Measurements from ENCODE around the gene NABP1.

NABP1 gene

DNA sequence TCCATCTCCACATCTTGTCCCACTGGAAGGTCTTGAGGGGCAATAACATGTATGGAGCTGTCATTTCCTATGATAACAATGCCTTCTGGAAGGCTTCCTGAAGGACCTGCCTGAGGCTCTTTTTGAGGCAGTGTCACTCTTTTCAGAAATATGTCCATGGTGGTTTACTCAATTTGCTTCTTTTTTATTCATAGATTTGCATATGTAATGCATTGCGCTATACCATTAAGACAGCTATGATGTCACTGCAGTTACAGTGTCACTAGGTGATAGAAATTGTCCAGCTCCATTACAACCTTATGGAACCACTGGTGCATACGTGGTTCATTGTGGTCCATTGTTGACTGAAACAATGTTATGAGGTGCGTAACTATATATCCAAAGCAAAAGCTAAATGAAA is 19.9 kb downstream of the NABP1 start:
- Histone ChIP-seq H3K4me3 (no peak overlapping the region), H3K27ac (no peak overlapping the region)
- no peak for TF ChIP-seq CTCF (IDR thresholded peaks at IDR 0.05)
- DNase-seq (ENCODE audit: low spot score): no peak

DNA sequence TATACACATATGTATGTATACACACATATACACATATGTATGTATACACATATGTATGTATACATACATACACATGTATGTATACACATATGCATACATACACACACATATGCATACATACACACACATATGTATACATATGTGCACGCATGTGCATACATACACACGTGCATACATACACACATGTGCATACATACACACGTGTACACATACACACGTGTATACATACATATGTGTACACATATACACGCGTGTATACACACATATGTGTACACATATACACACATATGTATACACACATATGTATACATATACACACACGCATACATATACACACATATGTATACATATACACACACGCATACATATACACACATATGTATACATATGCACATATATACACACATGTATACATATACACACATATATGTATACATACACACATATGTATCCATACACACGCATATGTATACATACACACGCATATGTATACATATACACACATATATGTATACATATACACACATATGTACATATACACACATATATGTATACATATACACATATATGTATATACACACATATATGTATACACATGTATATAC is 21.5 kb downstream of the NABP1 start:
- TF ChIP-seq CTCF (IDR thresholded peaks at IDR 0.05): no peak
- Histone ChIP-seq H3K27ac (no peak overlapping the region), H3K4me3 (no peak overlapping the region)
- no peak for DNase-seq (ENCODE audit: low spot score)

DNA sequence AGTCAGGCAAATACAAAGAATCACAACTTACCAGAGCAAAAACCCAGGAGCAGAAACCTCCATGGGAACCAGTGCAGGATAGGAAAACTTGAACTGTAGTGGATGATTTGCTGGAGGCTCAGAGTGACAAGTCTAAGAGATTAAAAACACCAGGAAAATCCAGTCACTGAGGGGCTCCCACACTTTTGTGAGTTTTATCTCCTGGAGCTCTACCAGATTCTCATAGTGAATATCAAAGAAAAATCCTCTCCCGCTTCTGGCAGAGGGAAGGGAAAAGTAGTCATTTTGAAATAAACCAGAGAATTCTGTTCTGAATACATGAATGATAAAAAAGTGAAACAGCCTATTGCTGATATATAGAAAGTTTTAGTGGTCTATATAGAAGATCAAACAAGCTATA is 23.1 kb downstream of the NABP1 start:
- H3K27ac ChIP-seq: no peak overlapping the region
- H3K4me3 ChIP-seq: no peak overlapping the region
- DNase-seq (ENCODE audit: low spot score): no peak
- no peak for TF ChIP-seq CTCF (IDR thresholded peaks at IDR 0.05)

DNA sequence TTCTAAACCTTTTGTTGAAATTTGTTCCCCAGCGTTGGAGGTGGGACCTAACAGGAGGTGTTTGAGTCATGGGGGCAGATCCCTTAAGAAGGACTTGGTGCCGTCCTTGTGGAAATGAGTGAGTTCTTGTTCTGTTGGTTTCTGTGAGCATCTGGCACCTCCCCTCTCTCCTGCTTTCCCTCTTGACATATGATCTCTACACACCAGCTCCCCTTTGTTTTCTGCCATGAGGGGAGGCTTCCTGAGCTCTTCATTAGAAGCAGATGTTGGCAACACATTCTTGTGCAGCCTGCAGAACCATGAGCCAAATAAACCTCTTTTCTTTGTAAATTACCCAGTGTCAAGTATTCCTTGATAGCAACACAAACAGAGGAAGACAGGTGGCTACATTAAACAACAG is 23.8 kb downstream of the NABP1 start:
- no peak for TF ChIP-seq CTCF (IDR thresholded peaks at IDR 0.05)
- DNase-seq (ENCODE audit: low spot score): no peak
- Histone ChIP-seq H3K27ac (no peak overlapping the region), H3K4me3 (no peak overlapping the region)

GRCh38 chr2:191703079-191703725 is 25.3 kb downstream of the NABP1 start:
- TF ChIP-seq CTCF (IDR thresholded peaks at IDR 0.05): no peak
- H3K4me3 ChIP-seq: no peak overlapping the region
- DNase-seq (ENCODE audit: low spot score): no peak
- no peak overlapping the region for H3K27ac ChIP-seq

GRCh38 chr2:191705084-191705483 is 27.1 kb downstream of the NABP1 start:
- no peak for DNase-seq (ENCODE audit: low spot score)
- no peak for TF ChIP-seq CTCF (IDR thresholded peaks at IDR 0.05)
- Histone ChIP-seq H3K27ac (no peak overlapping the region), H3K4me3 (no peak overlapping the region)

DNA sequence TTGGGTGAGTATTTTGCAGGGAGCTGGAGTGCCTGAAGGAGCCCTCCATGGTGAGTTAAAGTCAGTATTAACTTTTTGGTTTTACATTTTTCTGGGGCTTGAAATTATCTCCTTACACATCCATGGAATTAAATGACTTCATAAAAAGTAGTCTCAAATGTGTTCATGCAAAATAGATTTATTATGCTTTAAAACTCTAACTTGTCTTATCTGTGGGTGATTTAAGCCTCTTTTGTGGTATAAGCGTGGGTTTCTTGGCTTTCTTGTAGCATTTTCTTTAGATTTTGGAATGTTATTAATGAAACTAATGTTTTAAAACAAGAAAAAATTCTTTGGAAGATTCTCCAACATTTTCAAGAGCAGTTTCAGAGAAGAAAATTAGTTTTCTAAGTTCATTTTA is 27.8 kb downstream of the NABP1 start:
- no peak overlapping the region for H3K4me3 ChIP-seq
- TF ChIP-seq CTCF (IDR thresholded peaks at IDR 0.05): no peak
- no peak for DNase-seq (ENCODE audit: low spot score)
- no peak overlapping the region for H3K27ac ChIP-seq
